GM18870 (cell line): ENCODE data around the gene PEX7.
"Not testable (repeated sequence)": the region's sequence is repeated elsewhere in the genome, so short reads cannot be mapped to it uniquely, and the experiment has no call there.

Source experiments
- ATAC-seq: cut with Tn5 transposase; IDR thresholded peaks from one replicate; pipeline ENCODE4 v1.9.1; 2021; ENCODE audit warnings: moderate library complexity; ENCODE audit not compliant: unreplicated experiment

The PEX7 gene

GRCh38 chr6:136822376-136823127, at the start of gene PEX7:
Gene PEX7 (plus strand): TSS chr6:136822592. CDS start chr6:136822666, 74 bp downstream.
- peak; percentile 93 for ATAC-seq

GRCh38 chr6:136772685-136773472, 49.5 kb upstream of the PEX7 start:
- peak; percentile 66 for ATAC-seq

GRCh38 chr6:136773473-136773796, 49.0 kb upstream of the PEX7 start:
- no peak for ATAC-seq

- ATAC-seq = no peak
Observed at GRCh38 chr6:136774228-136775041, 48.0 kb upstream of the PEX7 start.

GRCh38 chr6:136775081-136775480, 47.3 kb upstream of the PEX7 start:
- no peak for ATAC-seq

- no peak for ATAC-seq
Observed at GRCh38 chr6:136775548-136775947, 46.8 kb upstream of the PEX7 start.

- ATAC-seq = no peak
Observed at GRCh38 chr6:136777651-136778050, 44.7 kb upstream of the PEX7 start.

- no peak for ATAC-seq
Observed at GRCh38 chr6:136779682-136780081, 42.7 kb upstream of the PEX7 start.

- no peak for ATAC-seq
Observed at GRCh38 chr6:136780972-136781371, 41.4 kb upstream of the PEX7 start.

- ATAC-seq = no peak
Observed at GRCh38 chr6:136782021-136782770, 40.2 kb upstream of the PEX7 start.

- ATAC-seq = no peak
Observed at GRCh38 chr6:136783021-136783420, 39.4 kb upstream of the PEX7 start.

- ATAC-seq = peak; percentile 59
Observed at GRCh38 chr6:136783495-136784270, 38.7 kb upstream of the PEX7 start.

GRCh38 chr6:136784271-136784664, 38.1 kb upstream of the PEX7 start:
- ATAC-seq = no peak

- no peak for ATAC-seq
Observed at GRCh38 chr6:136784910-136785746, 37.3 kb upstream of the PEX7 start.

GRCh38 chr6:136786658-136787057, 35.7 kb upstream of the PEX7 start:
- no peak for ATAC-seq

- no peak for ATAC-seq
Observed at GRCh38 chr6:136787726-136788068, 34.7 kb upstream of the PEX7 start.

- ATAC-seq = no peak
Observed at GRCh38 chr6:136788069-136788902, 34.1 kb upstream of the PEX7 start.

GRCh38 chr6:136789440-136789839, 33.0 kb upstream of the PEX7 start:
- ATAC-seq = not testable (repeated sequence)
